Esophagus (tissue), 2 donors: ENCODE measurements around the gene STKLD1. TPM values are rescaled to one million over a fixed set of nuclear protein-coding genes. Genes with fewer than 3 reads are reported as not detected.

Experiments used
- H3K27ac ChIP-seq, 2 donors: one replicate each; pipeline ENCODE4 v1.5.1; 2013; ENCODE audit warnings: low read depth in 2 of 2, mild to moderate bottlenecking in 2 of 2, inconsistent platforms in 1 of 2, low read length in 1 of 2, moderate library complexity in 1 of 2
- H3K27me3 ChIP-seq, 2 donors: one replicate each; pipeline ENCODE4 v1.6.1; 2013; ENCODE audit warnings: low read length in 2 of 2, control low read depth in 1 of 2, mild to moderate bottlenecking in 1 of 2; ENCODE audit not compliant: insufficient read depth in 2 of 2, control insufficient read depth in 1 of 2
- H3K36me3 ChIP-seq, 2 donors: one replicate each; pipeline ENCODE4 v1.6.1; 2013; ENCODE audit warnings: low read length in 1 of 2; ENCODE audit not compliant: control insufficient read depth in 2 of 2, insufficient read depth in 2 of 2
- H3K4me1 ChIP-seq, 2 donors: one replicate each; pipeline ENCODE4 v1.6.1; 2013; ENCODE audit warnings: low read length in 1 of 2; ENCODE audit not compliant: control insufficient read depth in 2 of 2, insufficient read depth in 2 of 2
- H3K4me3 ChIP-seq, 2 donors: one replicate each; pipeline ENCODE4 v1.5.1; 2013; ENCODE audit warnings: low read length in 2 of 2, mild to moderate bottlenecking in 2 of 2, low read depth in 1 of 2, moderate library complexity in 1 of 2
- H3K9me3 ChIP-seq, 2 donors: one replicate each; pipeline ENCODE4 v1.6.1; 2013; ENCODE audit warnings: mild to moderate bottlenecking in 2 of 2, low read depth in 1 of 2, low read length in 1 of 2, moderate library complexity in 1 of 2; ENCODE audit not compliant: control insufficient read depth in 2 of 2, insufficient read depth in 1 of 2
- WGBS, 2 donors: extraction: QIAGEN DNeasy Blood & Tissue Kit; methylation state at CpG; one replicate each; pipeline ENCODE4 v1.1.7; 2013; 5-methylcytosine and 5-hydroxymethylcytosine counted together
- polyA plus RNA-seq, 2 donors: library from polyadenylated mRNA; stranded (reverse); fragments of 200-250 nt; gene quantifications; one replicate each; pipeline ENCODE4 v1.2.3, GENCODE V29; 2013
- donor health status: healthy with polysubstance abuse.
- donor health status: Bipolar disorder and iron deficiency.

The STKLD1 gene
- polyA plus RNA-seq, 2 donors: 0.49 to 1.3 TPM

DNA sequence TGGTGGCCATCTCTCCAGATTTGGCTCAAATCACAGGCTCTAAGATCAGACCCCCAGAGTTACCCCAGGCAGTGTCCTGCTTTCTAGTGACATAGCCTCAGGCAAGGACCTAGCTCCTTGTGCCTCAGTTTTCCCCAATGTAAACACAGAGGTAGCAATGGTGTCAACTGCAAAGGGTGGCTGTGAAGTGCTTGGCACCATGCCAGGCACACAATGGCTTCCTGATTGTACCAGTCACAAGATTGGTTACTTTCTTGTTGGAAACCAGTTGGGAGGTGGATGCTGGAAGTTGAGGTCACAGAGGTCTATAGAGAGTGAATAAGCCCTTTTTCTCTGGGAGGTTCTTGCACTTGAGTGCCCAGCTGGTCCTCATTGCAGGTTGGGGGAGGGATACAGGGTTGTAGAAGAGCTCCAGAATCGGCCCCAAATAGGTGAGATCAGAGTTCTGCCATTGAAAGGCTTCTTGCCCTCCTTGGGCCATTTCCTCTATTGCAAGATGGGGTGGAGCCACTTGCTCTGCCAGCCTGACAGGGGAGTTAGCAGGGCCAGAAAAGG, 2.3 kb downstream of the STKLD1 start:
- Histone ChIP-seq H3K4me1 (peaks cover 6 to 12% of the 10 kb centered on the region in 2 donors), H3K4me3 (no peak overlapping the region), H3K27ac (peak overlapping the region in 1 of 2 donors; percentile 69), H3K9me3 (peaks cover 0 to 3% of the 10 kb centered on the region in 2 donors), H3K27me3 (no peaks in the 10 kb centered on the region), H3K36me3 (no peaks in the 10 kb centered on the region)
- 71 to 85% methylated on average over 1 of the region's 1 CpG for WGBS, 2 donors

DNA sequence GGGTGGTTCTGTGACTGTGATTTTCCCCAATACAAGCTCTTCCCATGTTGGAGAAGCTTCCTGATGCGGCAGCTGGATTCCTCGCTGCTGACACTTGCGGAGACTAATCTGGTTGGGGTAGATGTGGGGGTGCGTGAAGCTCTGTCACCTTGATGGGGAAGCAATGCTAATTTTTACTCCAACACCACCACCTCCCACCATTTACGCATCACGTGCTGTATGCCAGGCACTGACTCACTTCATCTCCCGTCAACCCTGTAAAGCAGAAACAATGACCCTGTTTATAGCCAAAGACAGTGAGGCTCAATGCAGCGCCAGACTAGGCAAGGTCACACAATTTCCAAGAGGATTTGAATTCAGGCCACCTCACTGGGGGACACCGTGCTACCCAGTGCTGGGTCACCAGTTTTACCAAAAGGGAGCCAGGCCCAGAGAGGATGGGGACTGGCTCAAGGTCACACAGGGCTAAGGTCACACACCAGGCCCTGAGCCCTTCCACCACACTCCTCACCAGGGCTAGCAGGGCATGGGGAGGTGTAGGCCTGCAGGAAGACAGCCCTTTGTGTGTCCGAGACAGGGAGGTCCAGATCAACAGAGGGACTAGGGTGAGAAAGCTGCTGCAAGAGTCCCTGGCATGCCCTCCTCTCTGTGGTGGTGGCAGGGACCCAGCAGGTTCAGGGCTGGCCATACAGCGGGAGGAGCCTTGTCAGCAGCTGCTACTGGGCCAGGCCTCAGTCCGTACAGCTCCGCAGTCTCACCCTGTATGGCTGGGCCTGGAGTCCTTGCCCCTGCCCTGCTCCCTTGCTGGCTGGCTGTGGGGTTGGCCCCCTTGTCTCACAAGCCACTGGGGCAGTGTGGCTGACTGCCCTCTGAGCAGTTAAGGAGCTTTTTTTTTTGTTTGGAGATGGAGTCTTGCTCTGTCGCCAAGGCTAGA, 3.3 kb downstream of the STKLD1 start:
- H3K27ac ChIP-seq: peak overlapping the region in 1 of 2 donors; percentile 69
- no peaks in the 10 kb centered on the region for H3K36me3 ChIP-seq
- 85 to 89% methylated on average over 14 of the region's 14 CpGs for WGBS, 2 donors
- H3K4me3 ChIP-seq: no peak overlapping the region
- H3K9me3 ChIP-seq: peaks cover 0 to 3% of the 10 kb centered on the region in 2 donors
- no peaks in the 10 kb centered on the region for H3K27me3 ChIP-seq
- H3K4me1 ChIP-seq: peaks cover 6 to 12% of the 10 kb centered on the region in 2 donors

DNA sequence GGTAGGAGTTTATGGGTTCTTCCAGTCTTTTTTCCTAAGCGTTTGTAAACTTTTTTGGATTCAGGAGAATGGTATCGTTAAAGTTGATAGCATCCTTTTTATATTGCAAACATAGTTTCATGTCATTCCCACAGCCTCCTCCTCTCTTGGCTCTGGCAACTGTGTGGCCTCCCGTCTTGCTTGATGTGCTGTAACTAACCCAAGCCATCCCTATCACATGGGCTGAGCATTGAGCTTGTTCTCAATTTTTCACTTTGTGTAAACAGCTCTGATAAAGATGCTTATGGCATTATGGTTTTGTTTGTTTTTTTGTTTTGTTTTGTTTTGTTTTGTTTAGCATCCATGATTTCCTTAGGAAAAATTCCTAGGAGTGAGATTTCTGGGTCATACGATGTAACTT, 4.6 kb downstream of the STKLD1 start:
- peaks cover 0 to 3% of the 10 kb centered on the region in 2 donors for H3K9me3 ChIP-seq
- H3K36me3 ChIP-seq: no peaks in the 10 kb centered on the region
- H3K27ac ChIP-seq: no peak overlapping the region
- H3K4me3 ChIP-seq: no peak overlapping the region
- peaks cover 6 to 12% of the 10 kb centered on the region in 2 donors for H3K4me1 ChIP-seq
- WGBS, 2 donors: 85 to 88% methylated on average over 4 of the region's 4 CpGs
- H3K27me3 ChIP-seq: no peaks in the 10 kb centered on the region

DNA sequence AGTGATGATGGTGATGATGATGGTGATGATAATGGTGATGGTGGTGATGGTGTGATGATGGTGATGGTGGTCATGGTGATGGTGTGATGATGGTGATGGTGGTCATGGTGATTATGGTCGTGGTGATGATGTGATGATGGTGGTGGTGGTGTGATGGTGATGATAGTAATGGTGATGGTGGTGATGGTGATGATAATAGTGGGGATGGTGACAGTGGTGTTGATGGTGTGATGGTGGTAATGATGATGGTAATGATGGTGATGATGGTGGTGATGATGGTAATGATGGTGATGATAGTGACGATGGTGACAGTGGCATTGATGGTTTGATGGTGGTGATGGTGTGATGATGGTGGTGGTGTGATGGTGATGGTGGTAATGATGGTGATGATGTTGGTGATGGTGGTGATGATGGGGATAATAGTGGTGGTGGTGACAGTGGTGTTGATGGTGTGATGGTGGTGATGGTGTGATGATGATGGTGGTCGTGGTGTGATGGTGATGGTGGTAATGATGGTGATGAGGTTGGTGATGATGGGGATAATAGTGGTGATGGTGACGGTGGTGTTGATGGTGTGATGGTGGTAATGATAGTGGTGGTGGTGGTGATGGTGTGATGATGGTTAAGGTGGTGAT, 6.5 kb downstream of the STKLD1 start:
- no peaks in the 10 kb centered on the region for H3K27me3 ChIP-seq
- no peaks in the 10 kb centered on the region for H3K36me3 ChIP-seq
- no peak overlapping the region for H3K4me3 ChIP-seq
- H3K27ac ChIP-seq: no peak overlapping the region
- WGBS, 2 donors: 88 to 89% methylated on average over 4 of the region's 4 CpGs
- H3K9me3 ChIP-seq: peaks cover 0 to 3% of the 10 kb centered on the region in 2 donors
- peaks cover 6 to 16% of the 10 kb centered on the region in 2 donors for H3K4me1 ChIP-seq

DNA sequence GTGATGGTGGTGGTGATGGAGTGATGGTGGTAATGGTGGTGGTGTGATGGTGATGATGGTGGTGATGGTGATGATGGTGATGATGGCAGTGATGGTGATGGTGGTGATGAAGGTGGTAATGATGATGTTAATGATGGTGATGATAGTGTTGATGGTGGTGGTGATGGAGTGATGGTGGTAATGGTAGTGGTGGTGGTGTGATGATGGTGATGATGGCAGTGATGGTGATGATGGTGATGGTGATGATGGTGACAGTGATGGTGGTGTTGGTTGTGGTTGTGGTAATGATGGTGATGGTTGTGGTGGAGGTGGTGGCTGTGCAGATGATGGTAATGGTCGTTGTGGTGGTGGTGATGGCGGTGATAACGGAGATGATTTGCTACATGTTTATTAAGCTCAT, 7.3 kb downstream of the STKLD1 start:
- Histone ChIP-seq H3K4me3 (no peak overlapping the region), H3K27me3 (no peaks in the 10 kb centered on the region), H3K27ac (no peak overlapping the region), H3K36me3 (no peaks in the 10 kb centered on the region), H3K9me3 (peaks cover 0 to 3% of the 10 kb centered on the region in 2 donors), H3K4me1 (peaks cover under 1 to 12% of the 10 kb centered on the region in 2 donors)
- 86 to 93% methylated on average over 3 of the region's 3 CpGs for WGBS, 2 donors

DNA sequence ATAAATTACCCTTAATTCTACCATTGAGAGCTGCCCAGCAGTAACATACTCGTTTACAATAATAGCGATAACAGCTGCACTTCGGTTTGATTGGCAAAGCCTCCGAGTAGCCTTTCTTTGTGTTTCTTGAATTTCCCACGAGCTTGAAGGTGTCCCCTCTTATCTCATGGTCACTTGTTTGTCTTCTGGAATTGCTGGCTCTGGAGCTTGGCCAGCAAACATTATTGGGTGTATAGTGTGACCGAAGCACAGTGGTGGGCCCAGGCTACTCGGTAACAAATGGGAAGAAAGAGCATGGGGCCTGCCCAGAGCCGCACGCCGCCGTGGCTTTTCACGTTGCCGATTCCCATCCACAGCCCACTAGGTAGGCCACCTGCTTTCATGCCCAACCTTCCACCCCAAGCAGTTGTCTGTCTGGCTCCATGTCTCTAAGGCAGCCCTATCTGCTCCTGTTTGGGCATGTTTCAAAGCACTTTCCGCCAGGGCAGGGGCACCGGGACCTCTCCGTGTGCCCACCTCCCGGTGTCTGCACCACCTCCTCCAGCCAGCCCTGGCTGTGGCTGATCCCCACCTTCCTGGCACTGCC, 8.7 kb downstream of the STKLD1 start:
- Histone ChIP-seq H3K4me3 (no peak overlapping the region), H3K27ac (no peak overlapping the region), H3K36me3 (no peaks in the 10 kb centered on the region), H3K27me3 (no peaks in the 10 kb centered on the region), H3K9me3 (peaks cover 0 to 3% of the 10 kb centered on the region in 2 donors), H3K4me1 (peaks cover 0 to 4% of the 10 kb centered on the region in 2 donors)
- 88% methylated on average over 17 of the region's 17 CpGs for WGBS, 2 donors

DNA sequence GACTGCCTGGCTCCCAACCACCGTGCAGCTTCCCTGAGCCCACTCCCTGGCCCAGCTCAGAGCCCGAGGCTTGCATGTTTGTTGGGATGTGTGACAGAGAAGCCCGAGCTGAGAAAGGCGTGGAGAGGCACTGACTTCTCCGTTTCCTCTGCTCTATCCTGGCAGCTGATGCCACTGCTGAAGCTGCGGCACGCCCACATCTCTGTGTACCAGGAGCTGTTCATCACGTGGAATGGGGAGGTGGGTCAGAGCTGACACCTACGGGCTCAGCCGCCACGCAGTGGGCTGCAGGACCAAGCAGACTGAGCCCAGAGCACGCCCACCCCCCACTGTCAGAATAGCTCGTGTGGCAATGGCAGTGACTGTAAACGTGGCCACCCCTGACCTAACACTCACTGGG, 9.3 kb downstream of the STKLD1 start:
- Histone ChIP-seq H3K27ac (no peak overlapping the region), H3K4me3 (no peak overlapping the region), H3K27me3 (no peaks in the 10 kb centered on the region), H3K4me1 (peaks cover 0 to 4% of the 10 kb centered on the region in 2 donors), H3K9me3 (peaks cover 0 to 3% of the 10 kb centered on the region in 2 donors), H3K36me3 (no peaks in the 10 kb centered on the region)
- 80% methylated on average over 14 of the region's 14 CpGs for WGBS, 2 donors

DNA sequence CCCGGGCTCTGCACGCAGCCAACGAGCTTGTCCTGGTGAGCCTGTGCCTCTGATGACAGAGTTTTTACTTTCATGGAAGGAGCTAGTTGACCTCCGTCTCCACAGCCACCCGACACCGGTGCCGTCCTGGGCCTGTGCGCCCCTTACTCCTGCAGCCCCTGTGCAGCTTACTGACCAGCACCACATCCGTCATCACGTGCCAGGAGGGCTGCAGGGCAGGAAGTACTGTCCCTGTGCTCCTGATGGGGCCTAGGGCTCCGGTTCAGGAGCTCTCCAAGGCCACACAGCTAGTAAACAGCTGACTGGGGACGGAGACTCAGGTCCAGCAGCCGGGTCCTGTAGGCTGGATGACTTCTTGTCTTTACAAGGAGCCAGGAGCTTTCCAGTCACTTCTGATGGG, 10.2 kb downstream of the STKLD1 start:
- Histone ChIP-seq H3K27me3 (no peaks in the 10 kb centered on the region), H3K36me3 (no peaks in the 10 kb centered on the region), H3K4me3 (no peak overlapping the region), H3K9me3 (peaks cover 0 to 3% of the 10 kb centered on the region in 2 donors), H3K27ac (no peak overlapping the region), H3K4me1 (peaks cover 0 to 4% of the 10 kb centered on the region in 2 donors)
- WGBS, 2 donors: 82 to 88% methylated on average over 13 of the region's 13 CpGs

DNA sequence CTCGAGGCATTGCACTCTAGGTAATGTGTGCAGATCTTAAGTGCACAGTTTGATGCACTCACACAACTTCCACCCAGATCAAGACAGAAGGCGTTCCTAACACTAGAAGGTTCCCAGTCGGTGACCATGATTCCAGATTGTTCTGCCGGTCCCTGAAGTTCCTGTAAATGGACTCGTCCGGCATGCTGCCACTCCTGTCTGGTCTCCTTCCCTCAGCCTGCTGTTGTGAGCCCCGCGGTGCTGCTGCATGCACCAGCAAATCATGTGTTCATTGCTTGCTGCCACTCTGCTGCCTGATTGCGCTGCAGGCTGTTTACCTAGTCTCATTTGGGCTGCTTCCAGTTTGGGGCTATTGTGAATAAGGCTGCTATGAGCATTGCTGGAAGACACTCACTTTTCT, 11.5 kb downstream of the STKLD1 start:
- Histone ChIP-seq H3K27me3 (no peaks in the 10 kb centered on the region), H3K4me1 (peaks cover 0 to 4% of the 10 kb centered on the region in 2 donors), H3K36me3 (no peaks in the 10 kb centered on the region), H3K9me3 (peaks cover 0 to 3% of the 10 kb centered on the region in 2 donors), H3K4me3 (no peak overlapping the region), H3K27ac (no peak overlapping the region)
- WGBS, 2 donors: 48 to 52% methylated on average over 9 of the region's 9 CpGs
